ENCODE data around the gene ATRAID.

The ATRAID gene

DNA sequence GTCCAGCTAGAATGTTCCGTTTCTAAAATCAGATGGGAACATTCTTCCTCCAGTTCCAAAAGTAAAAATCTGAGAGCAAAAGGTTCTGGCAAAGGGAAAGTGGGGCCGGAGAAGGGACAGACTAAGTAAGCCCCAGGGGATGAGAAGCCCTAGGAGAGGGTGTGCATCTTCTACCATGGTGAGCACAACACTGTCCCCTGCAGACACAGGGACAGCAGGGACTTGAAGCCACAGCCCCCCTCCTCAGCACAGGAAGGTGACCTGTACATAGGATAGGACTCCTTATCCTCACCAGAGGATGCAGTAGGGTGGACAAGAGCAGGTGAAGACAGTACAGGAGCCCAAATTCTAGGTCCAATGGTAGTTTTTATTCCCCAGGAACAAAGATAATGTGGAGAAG is 12.6 kb upstream of the ATRAID start:
- H3K9ac ChIP-seq (ENCODE audit: low read length): no peak overlapping the region
- H3K4me3 ChIP-seq (ENCODE audit: low read length): no peak overlapping the region
- no peak overlapping the region for H3K27ac ChIP-seq (ENCODE audit: low read length)
- H3K27me3 ChIP-seq (ENCODE audit: control insufficient read depth, insufficient read depth, low read length): no peaks in the 10 kb centered on the region
- peaks cover 47% of the 10 kb centered on the region for H3K36me3 ChIP-seq (ENCODE audit: control insufficient read depth, low read depth, low read length)
- no peaks in the 10 kb centered on the region for H3K4me1 ChIP-seq (ENCODE audit: control insufficient read depth, low read depth, low read length)
- no peaks in the 10 kb centered on the region for H3K9me3 ChIP-seq (ENCODE audit: control insufficient read depth, low read depth, low read length)

GRCh38 chr2:27201675-27202074 is 10.2 kb upstream of the ATRAID start:
- Histone ChIP-seq H3K9ac (ENCODE audit: low read length) (no peak overlapping the region), H3K36me3 (ENCODE audit: control insufficient read depth, low read depth, low read length) (peaks cover 71% of the 10 kb centered on the region), H3K9me3 (ENCODE audit: control insufficient read depth, low read depth, low read length) (no peaks in the 10 kb centered on the region), H3K4me3 (ENCODE audit: low read length) (no peak overlapping the region), H3K27me3 (ENCODE audit: control insufficient read depth, insufficient read depth, low read length) (no peaks in the 10 kb centered on the region), H3K27ac (ENCODE audit: low read length) (no peak overlapping the region), H3K4me1 (ENCODE audit: control insufficient read depth, low read depth, low read length) (no peaks in the 10 kb centered on the region)

DNA sequence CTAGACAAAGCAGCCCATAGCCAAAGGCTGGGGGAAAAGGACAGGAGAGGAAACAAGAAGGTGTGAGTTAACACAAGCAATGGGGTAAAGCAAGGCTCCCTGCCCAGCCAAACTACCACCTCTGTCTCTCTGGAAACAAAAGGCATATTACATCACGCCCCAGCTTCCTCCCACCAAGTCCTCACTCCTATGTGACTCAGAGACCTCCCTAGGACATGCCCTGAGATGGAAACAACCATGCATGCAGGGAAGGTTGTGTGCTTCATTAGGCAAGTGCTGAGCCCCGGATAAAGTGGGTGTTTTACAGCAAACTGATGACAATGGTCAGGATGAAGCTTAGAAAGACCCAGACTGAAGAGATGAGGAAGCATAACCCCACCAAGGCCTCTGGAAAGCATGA is 9.0 kb upstream of the ATRAID start:
- Histone ChIP-seq H3K36me3 (ENCODE audit: control insufficient read depth, low read depth, low read length) (peaks cover 83% of the 10 kb centered on the region), H3K9me3 (ENCODE audit: control insufficient read depth, low read depth, low read length) (no peaks in the 10 kb centered on the region), H3K27me3 (ENCODE audit: control insufficient read depth, insufficient read depth, low read length) (no peaks in the 10 kb centered on the region), H3K4me1 (ENCODE audit: control insufficient read depth, low read depth, low read length) (no peaks in the 10 kb centered on the region), H3K27ac (ENCODE audit: low read length) (no peak overlapping the region), H3K9ac (ENCODE audit: low read length) (no peak overlapping the region), H3K4me3 (ENCODE audit: low read length) (no peak overlapping the region)

DNA sequence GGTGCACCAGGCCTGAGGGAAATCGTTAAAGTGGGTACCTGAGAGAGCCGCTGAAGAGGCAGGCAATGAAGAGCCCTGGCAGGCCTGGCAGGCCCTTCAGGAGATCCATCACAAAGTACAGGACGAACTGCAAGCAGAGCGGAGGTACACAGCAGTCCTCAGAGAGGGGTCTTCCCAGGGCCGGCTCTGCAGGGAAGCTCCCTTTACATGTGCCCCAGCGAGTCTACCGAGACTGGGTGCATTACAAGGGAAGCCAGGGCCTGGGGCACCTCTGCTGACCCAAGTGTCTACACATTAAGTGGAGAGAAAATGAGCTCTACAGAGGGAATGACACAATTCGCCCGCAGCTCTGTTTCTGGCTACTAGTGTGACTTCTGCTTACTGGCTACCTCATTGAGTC is 8.1 kb upstream of the ATRAID start:
- H3K4me3 ChIP-seq (ENCODE audit: low read length): no peak overlapping the region
- H3K27ac ChIP-seq (ENCODE audit: low read length): no peak overlapping the region
- H3K27me3 ChIP-seq (ENCODE audit: control insufficient read depth, insufficient read depth, low read length): no peaks in the 10 kb centered on the region
- no peaks in the 10 kb centered on the region for H3K9me3 ChIP-seq (ENCODE audit: control insufficient read depth, low read depth, low read length)
- no peaks in the 10 kb centered on the region for H3K4me1 ChIP-seq (ENCODE audit: control insufficient read depth, low read depth, low read length)
- H3K9ac ChIP-seq (ENCODE audit: low read length): no peak overlapping the region
- H3K36me3 ChIP-seq (ENCODE audit: control insufficient read depth, low read depth, low read length): peaks cover 92% of the 10 kb centered on the region

GRCh38 chr2:27204566-27204965 is 7.3 kb upstream of the ATRAID start:
- Histone ChIP-seq H3K36me3 (ENCODE audit: control insufficient read depth, low read depth, low read length) (peaks cover 96% of the 10 kb centered on the region), H3K27ac (ENCODE audit: low read length) (no peak overlapping the region), H3K27me3 (ENCODE audit: control insufficient read depth, insufficient read depth, low read length) (no peaks in the 10 kb centered on the region), H3K9me3 (ENCODE audit: control insufficient read depth, low read depth, low read length) (no peaks in the 10 kb centered on the region), H3K9ac (ENCODE audit: low read length) (no peak overlapping the region), H3K4me3 (ENCODE audit: low read length) (no peak overlapping the region), H3K4me1 (ENCODE audit: control insufficient read depth, low read depth, low read length) (no peaks in the 10 kb centered on the region)

- no peak overlapping the region for H3K4me3 ChIP-seq (ENCODE audit: low read length)
- no peak overlapping the region for H3K9ac ChIP-seq (ENCODE audit: low read length)
- H3K36me3 ChIP-seq (ENCODE audit: control insufficient read depth, low read depth, low read length): peaks cover 95% of the 10 kb centered on the region
- H3K9me3 ChIP-seq (ENCODE audit: control insufficient read depth, low read depth, low read length): no peaks in the 10 kb centered on the region
- no peaks in the 10 kb centered on the region for H3K4me1 ChIP-seq (ENCODE audit: control insufficient read depth, low read depth, low read length)
- H3K27me3 ChIP-seq (ENCODE audit: control insufficient read depth, insufficient read depth, low read length): no peaks in the 10 kb centered on the region
- no peak overlapping the region for H3K27ac ChIP-seq (ENCODE audit: low read length)
Measured at GRCh38 chr2:27205206-27205605, 6.6 kb upstream of the ATRAID start.

DNA sequence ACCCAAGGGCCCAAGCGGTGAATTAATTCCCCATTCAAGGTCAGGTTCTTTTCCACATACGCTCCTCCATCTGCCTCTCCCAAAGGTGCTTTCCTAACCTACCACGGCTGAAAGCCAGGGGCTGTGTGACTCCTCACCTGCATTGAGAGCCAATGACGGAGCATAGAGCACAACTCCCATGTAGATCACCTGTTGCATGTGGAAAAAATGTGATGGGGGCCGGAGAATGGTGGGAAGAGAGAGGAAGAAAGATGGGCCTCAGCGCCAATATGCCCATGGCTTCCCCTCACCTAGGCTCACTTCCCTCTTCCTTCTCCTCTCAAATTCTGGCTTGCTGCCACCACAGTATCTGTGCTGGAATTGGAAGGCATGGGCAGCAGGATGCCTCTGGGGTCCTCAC is 5.5 kb upstream of the ATRAID start:
- Histone ChIP-seq H3K9ac (ENCODE audit: low read length) (no peak overlapping the region), H3K9me3 (ENCODE audit: control insufficient read depth, low read depth, low read length) (no peaks in the 10 kb centered on the region), H3K4me3 (ENCODE audit: low read length) (no peak overlapping the region), H3K36me3 (ENCODE audit: control insufficient read depth, low read depth, low read length) (peaks cover 86% of the 10 kb centered on the region), H3K27ac (ENCODE audit: low read length) (no peak overlapping the region), H3K27me3 (ENCODE audit: control insufficient read depth, insufficient read depth, low read length) (no peaks in the 10 kb centered on the region), H3K4me1 (ENCODE audit: control insufficient read depth, low read depth, low read length) (no peaks in the 10 kb centered on the region)

GRCh38 chr2:27208486-27209050 is 3.3 kb upstream of the ATRAID start:
- no peak overlapping the region for H3K27ac ChIP-seq (ENCODE audit: low read length)
- no peak overlapping the region for H3K9ac ChIP-seq (ENCODE audit: low read length)
- peaks cover 7% of the 10 kb centered on the region for H3K4me1 ChIP-seq (ENCODE audit: control insufficient read depth, low read depth, low read length)
- no peak overlapping the region for H3K4me3 ChIP-seq (ENCODE audit: low read length)
- H3K9me3 ChIP-seq (ENCODE audit: control insufficient read depth, low read depth, low read length): no peaks in the 10 kb centered on the region
- H3K27me3 ChIP-seq (ENCODE audit: control insufficient read depth, insufficient read depth, low read length): no peaks in the 10 kb centered on the region
- H3K36me3 ChIP-seq (ENCODE audit: control insufficient read depth, low read depth, low read length): peaks cover 65% of the 10 kb centered on the region

GRCh38 chr2:27209621-27210401 is 2.0 kb upstream of the ATRAID start:
- Histone ChIP-seq H3K9ac (ENCODE audit: low read length) (no peak overlapping the region), H3K27ac (ENCODE audit: low read length) (no peak overlapping the region), H3K27me3 (ENCODE audit: control insufficient read depth, insufficient read depth, low read length) (no peaks in the 10 kb centered on the region), H3K36me3 (ENCODE audit: control insufficient read depth, low read depth, low read length) (peaks cover 53% of the 10 kb centered on the region), H3K9me3 (ENCODE audit: control insufficient read depth, low read depth, low read length) (no peaks in the 10 kb centered on the region), H3K4me1 (ENCODE audit: control insufficient read depth, low read depth, low read length) (peaks cover 7% of the 10 kb centered on the region), H3K4me3 (ENCODE audit: low read length) (no peak overlapping the region)

DNA sequence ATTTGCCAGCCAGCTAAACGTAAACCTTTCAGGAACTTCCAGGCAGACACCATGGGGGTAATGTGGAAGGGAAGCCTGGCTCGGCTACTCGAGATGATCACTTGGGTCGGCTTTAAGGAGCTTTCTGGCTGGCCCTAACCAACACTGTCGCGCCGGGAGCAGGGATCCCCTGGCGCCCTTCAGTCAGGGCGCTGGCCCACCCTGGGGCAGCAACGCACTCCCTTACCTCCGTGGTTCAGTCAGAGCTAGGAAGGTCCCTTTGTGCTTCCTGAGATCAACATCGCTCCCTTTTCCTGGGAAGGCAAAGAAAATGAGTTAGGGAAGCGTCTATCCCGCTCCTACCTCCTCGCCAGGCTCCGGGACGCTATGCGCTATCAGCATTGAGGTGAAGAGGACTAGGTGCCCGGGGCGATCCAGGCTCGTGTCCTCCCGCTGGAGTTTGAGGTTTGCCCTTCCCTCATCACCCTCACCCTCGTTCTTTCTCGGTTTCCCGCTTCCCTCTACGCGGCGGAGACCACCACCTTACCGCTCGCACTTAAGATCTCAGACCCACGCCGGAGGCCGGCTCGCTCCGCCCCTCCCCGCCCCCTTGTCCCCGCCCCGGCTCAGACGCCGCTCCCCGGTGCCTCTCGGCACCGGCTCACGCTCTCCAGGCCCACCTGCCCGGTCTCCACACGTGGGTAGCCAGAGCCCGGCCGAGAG is 449 bp upstream of the ATRAID start:
- peaks cover 8% of the 10 kb centered on the region for H3K4me1 ChIP-seq (ENCODE audit: control insufficient read depth, low read depth, low read length)
- H3K9ac ChIP-seq (ENCODE audit: low read length): peak overlapping the region; percentile 98
- peak overlapping the region; percentile 98 for H3K4me3 ChIP-seq (ENCODE audit: low read length)
- peak overlapping the region; percentile 93 for H3K27ac ChIP-seq (ENCODE audit: low read length)
- H3K27me3 ChIP-seq (ENCODE audit: control insufficient read depth, insufficient read depth, low read length): no peaks in the 10 kb centered on the region
- peaks cover 42% of the 10 kb centered on the region for H3K36me3 ChIP-seq (ENCODE audit: control insufficient read depth, low read depth, low read length)
- no peaks in the 10 kb centered on the region for H3K9me3 ChIP-seq (ENCODE audit: control insufficient read depth, low read depth, low read length)

DNA sequence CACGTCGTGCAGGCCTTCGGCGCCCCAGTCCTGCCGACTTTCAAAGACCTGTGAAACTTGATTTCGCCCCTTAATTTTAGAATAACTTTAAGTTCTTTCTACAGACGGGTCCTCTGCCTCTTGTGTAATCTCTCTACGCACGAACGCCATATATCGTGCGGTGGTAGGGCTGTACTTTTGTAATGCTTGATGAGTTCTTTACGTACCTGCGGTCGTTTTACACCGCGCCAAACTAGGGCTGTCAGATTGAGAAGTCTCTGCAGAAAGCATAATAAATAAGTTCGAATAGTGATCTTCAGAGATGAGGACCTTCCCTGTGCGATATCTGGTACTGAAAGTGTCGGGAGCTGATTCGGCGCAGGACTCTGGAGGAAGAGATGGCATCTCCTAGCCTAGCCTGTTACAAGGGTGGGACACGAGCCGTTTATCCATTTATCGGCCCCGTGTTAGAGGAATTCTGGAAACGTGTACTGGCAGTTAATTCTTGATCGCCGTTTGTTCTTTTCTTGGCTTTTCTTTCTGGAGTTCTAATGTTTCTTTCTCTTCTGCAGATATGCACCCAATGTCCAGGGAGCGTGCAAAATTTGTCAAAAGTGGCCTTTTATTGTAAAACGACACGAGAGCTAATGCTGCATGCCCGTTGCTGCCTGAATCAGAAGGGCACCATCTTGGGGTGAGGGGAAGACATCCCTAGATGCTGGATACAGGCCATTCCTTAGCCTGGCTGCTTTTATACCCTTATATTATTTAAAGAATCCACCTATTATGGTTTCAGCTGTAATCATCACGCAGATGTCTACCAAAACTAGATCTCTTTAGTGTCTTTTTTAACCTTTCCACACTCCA is 1.0 kb downstream of the ATRAID start:
- Histone ChIP-seq H3K4me3 (ENCODE audit: low read length) (peak overlapping the region; percentile 98), H3K27me3 (ENCODE audit: control insufficient read depth, insufficient read depth, low read length) (no peaks in the 10 kb centered on the region), H3K27ac (ENCODE audit: low read length) (peak overlapping the region; percentile 94), H3K4me1 (ENCODE audit: control insufficient read depth, low read depth, low read length) (peaks cover 14% of the 10 kb centered on the region), H3K9me3 (ENCODE audit: control insufficient read depth, low read depth, low read length) (no peaks in the 10 kb centered on the region), H3K36me3 (ENCODE audit: control insufficient read depth, low read depth, low read length) (peaks cover 28% of the 10 kb centered on the region), H3K9ac (ENCODE audit: low read length) (peak overlapping the region; percentile 98)
